ENCODE results near the gene PGAM4. TPM values are rescaled to one million over a fixed set of nuclear protein-coding genes. Genes with fewer than 3 reads are reported as not detected.

Gene PGAM4
- total RNA-seq, 1 donor from 2014 or later, result not detected

DNA sequence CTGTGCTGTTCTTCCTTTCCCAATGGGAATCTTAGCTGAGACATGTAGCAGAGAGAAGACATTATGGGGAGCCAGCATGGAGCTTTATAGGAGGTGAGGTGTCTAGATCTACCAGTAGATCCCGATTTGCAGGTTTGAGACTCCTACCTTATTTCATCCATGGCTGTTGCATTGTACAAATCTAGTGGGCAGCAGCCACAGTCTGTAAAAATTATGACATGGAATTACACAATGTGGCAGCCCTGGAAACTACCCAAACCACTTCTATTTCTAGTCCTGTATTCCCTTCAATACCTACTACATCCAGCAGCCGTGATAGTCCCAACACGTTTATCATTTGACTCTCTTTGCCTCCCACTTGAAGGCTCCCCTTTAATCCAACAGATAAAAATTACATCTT is 50.9 kb downstream of the PGAM4 start:
- H3K9me3 ChIP-seq (ENCODE audit: low read depth), result peaks cover 8% of the 10 kb centered on the region
- no peak for TF ChIP-seq EZH2phosphoT487 (IDR thresholded peaks at IDR 0.05)
- TF ChIP-seq EZH2 (IDR thresholded peaks at IDR 0.05), result no peak
- TF ChIP-seq, protein P1, sequence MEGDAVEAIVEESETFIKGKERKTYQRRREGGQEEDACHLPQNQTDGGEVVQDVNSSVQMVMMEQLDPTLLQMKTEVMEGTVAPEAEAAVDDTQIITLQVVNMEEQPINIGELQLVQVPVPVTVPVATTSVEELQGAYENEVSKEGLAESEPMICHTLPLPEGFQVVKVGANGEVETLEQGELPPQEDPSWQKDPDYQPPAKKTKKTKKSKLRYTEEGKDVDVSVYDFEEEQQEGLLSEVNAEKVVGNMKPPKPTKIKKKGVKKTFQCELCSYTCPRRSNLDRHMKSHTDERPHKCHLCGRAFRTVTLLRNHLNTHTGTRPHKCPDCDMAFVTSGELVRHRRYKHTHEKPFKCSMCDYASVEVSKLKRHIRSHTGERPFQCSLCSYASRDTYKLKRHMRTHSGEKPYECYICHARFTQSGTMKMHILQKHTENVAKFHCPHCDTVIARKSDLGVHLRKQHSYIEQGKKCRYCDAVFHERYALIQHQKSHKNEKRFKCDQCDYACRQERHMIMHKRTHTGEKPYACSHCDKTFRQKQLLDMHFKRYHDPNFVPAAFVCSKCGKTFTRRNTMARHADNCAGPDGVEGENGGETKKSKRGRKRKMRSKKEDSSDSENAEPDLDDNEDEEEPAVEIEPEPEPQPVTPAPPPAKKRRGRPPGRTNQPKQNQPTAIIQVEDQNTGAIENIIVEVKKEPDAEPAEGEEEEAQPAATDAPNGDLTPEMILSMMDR (IDR thresholded peaks at IDR 0.05), result no peak
- no peaks in the 10 kb centered on the region for H3K27me3 Mint-ChIP-seq (ENCODE audit: insufficient read depth, low read depth)
- no peaks in the 10 kb centered on the region for H3K27me3 ChIP-seq
- H3K36me3 ChIP-seq, result no peaks in the 10 kb centered on the region
- H3K27ac Mint-ChIP-seq, result no peak overlapping the region
- no peak overlapping the region for H3K4me3 Mint-ChIP-seq
- no peaks in the 10 kb centered on the region for H3K36me3 Mint-ChIP-seq
- H3K79me2 ChIP-seq (ENCODE audit: low read depth), result no peaks in the 10 kb centered on the region
- H3F3A ChIP-seq (ENCODE audit: low read depth), result no peaks in the 10 kb centered on the region
- H3K4me1 ChIP-seq, result no peaks in the 10 kb centered on the region
- no peaks in the 10 kb centered on the region for H3K4me1 Mint-ChIP-seq
- H3K9ac ChIP-seq, result no peak overlapping the region
- no peaks in the 10 kb centered on the region for H4K20me1 ChIP-seq (ENCODE audit: low read depth)
- no peak for DNase-seq (ENCODE audit: low spot score)
- no peak overlapping the region for H3K27ac ChIP-seq
- no peak overlapping the region for H3K4me3 ChIP-seq
- H3K9me3 Mint-ChIP-seq, result peaks cover 5% of the 10 kb centered on the region
- no peak overlapping the region for H2AFZ ChIP-seq (replicated peaks)
- no peak overlapping the region for H3K4me2 ChIP-seq

Other genes starting within 250 kb of the PGAM4 start
- 106 and 129 TPM in 2 replicates for gene ATRX, start 183.4 kb downstream of the PGAM4 start, total RNA-seq (ENCODE audit: low replicate concordance)
- 55.1 and 70.0 TPM in 2 replicates for gene MAGT1, start 74.2 kb downstream of the PGAM4 start, total RNA-seq (ENCODE audit: low replicate concordance)
- gene COX7B, start 70.2 kb downstream of the PGAM4 start, total RNA-seq (ENCODE audit: low replicate concordance), result 285 and 500 TPM in 2 replicates
- gene ATP7A, start 58.9 kb downstream of the PGAM4 start, total RNA-seq (ENCODE audit: low replicate concordance), result 4.4 and 5.1 TPM in 2 replicates
- 446 and 531 TPM in 2 replicates for gene PGK1, start 134.6 kb upstream of the PGAM4 start, total RNA-seq (ENCODE audit: low replicate concordance)
- gene TAF9B, start 170.0 kb upstream of the PGAM4 start, total RNA-seq (ENCODE audit: low replicate concordance), result 71.5 and 103 TPM in 2 replicates